Activated T-helper 1 cell treated with anti-CD3 and anti-CD28 coated beads, Interleukin-12 subunit alpha, Interleukin-12 subunit beta, Interleukin-2, Interleukin-4 antibody, amounts not matched to agents 30 ng/mL and 10 ng/mL and 1 ng/mL, durations not matched to agents 14 hours and 24 hours and 36 hours (primary cell): ENCODE measurements around the gene CREB5. TPM values are rescaled to one million over a fixed set of nuclear protein-coding genes. Genes with fewer than 3 reads are reported as not detected.

Experiments used
- DNase-seq: peaks from one replicate; pipeline ENCODE4 v3.0.0; 2021; ENCODE audit warnings: low spot score
- H3K27ac Mint-ChIP-seq: one replicate; pipeline ENCODE4 v1.8.0; 2021; ENCODE audit warnings: mild to moderate bottlenecking, mixed read lengths
- H3K27me3 Mint-ChIP-seq: one replicate; pipeline ENCODE4 v1.8.0; 2022; ENCODE audit warnings: mild to moderate bottlenecking, moderate library complexity, mixed read lengths; ENCODE audit not compliant: insufficient read depth
- H3K36me3 Mint-ChIP-seq: one replicate; pipeline ENCODE4 v1.8.0; 2021; ENCODE audit warnings: low read depth, mixed read lengths
- H3K4me1 Mint-ChIP-seq: one replicate; pipeline ENCODE4 v1.8.0; 2021; ENCODE audit warnings: low read depth, mixed read lengths
- H3K4me3 Mint-ChIP-seq: one replicate; pipeline ENCODE4 v1.8.0; 2021; ENCODE audit warnings: mild to moderate bottlenecking, moderate library complexity, mixed read lengths
- H3K9me3 Mint-ChIP-seq: one replicate; pipeline ENCODE4 v1.8.0; 2021; ENCODE audit warnings: mixed read lengths
- intact Hi-C: fragments of 100-400 bp; cut with micrococcal nuclease; formaldehyde crosslinking; loops from one replicate; pipeline ENCODE4 v1.15.1; 2024
- total RNA-seq: library from RNA; stranded (reverse); gene quantifications from 2 replicates; pipeline ENCODE4 v1.2.3, GENCODE V29; 2022

The CREB5 gene
- total RNA-seq, 1 donor from 2014 or later, result not detected

DNA sequence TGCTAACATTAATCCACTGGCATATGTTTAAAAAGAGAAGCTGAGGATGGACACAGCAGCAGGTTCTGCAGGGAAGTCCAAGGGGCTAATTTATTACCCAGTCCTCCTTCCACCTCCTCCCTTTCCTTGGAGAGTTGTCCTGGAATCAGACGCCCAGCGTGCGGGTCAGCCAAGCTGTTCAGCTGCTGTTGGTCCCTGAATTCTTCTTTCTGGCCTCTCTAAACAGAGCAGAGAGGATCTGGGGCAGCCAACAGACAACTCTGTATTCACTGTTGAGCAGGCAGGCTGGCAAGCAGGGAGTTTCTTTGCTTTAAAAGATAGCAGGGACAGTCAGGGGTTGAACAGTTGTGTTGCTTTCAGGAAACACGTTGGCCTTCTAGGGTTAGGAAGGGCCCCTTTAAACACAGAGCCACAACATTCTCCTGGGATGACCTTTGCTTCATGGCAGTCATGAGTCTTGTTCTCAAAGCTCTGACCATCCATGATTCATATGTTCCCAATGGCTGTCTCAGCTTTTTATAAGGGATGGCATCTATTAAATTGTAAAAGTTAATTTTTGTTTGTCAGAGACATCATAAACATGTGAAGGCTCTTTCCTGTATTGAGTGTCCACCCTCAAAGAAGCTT, 217.0 kb downstream of the CREB5 start:
- no peak overlapping the region for H3K27ac Mint-ChIP-seq
- H3K4me1 Mint-ChIP-seq, result no peaks in the 10 kb centered on the region
- intact Hi-C loops, result loop anchor here (5.0 kb wide), 1 partner anchor 332 kb away; no protein-coding TSS in a partner anchor
- no peak for DNase-seq
- H3K4me3 Mint-ChIP-seq, result no peak overlapping the region
- peaks cover 8% of the 10 kb centered on the region for H3K27me3 Mint-ChIP-seq
- H3K36me3 Mint-ChIP-seq, result no peaks in the 10 kb centered on the region
- H3K9me3 Mint-ChIP-seq, result no peaks in the 10 kb centered on the region

DNA sequence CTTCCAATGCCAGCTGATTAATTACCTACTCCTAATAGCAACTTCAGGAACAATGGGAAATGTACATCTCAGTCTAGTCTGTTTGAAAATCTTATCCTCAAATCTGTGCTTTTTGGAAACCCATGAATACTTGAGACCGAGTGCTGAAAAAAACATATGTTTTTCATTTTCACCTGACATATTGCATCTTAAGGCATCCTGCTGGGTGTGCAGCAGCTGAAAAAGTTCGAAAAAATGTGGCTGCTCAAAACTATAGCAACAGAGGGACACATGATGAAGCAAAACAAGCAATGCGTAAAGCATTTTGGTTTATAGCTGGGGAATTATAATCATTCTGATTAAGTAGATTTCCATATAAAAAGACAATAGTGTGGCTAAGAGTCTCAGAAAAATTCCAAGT, 218.0 kb downstream of the CREB5 start:
- no peaks in the 10 kb centered on the region for H3K36me3 Mint-ChIP-seq
- H3K9me3 Mint-ChIP-seq, result no peaks in the 10 kb centered on the region
- peaks cover 8% of the 10 kb centered on the region for H3K27me3 Mint-ChIP-seq

DNA sequence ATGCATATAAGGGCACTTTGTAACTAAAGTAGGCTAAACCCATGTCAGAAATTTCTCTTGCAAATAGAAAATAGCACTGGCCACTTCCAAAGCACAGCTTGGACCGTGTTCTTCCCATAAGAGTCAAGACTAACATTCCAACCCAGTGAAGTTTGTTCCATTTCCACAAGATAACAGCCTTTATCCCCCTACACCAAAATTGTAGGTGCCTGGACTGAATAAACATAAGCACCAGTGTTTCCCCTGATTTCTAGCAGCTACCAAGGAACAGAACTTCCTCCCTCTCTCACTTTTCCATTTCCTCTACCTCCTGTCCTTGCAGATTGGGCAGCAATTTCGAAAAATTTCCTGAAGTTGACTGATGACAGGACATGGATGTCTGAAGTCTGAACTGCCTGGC, 219.7 kb downstream of the CREB5 start:
- no peaks in the 10 kb centered on the region for H3K4me1 Mint-ChIP-seq

More for the DNA sequence above, 218.0 kb downstream of the CREB5 start:
- no peak for DNase-seq
- intact Hi-C loops, result loop anchor here (1.0 kb wide), 1 partner anchor 241 kb away; no protein-coding TSS in a partner anchor
- H3K4me1 Mint-ChIP-seq, result no peaks in the 10 kb centered on the region
- no peak overlapping the region for H3K4me3 Mint-ChIP-seq
- no peak overlapping the region for H3K27ac Mint-ChIP-seq

GRCh38 chr7:28638914-28639313, 226.6 kb downstream of the CREB5 start:
- intact Hi-C loops, result no loop called here
- no peak for DNase-seq
- Mint-ChIP-seq H3K4me1 (no peaks in the 10 kb centered on the region), H3K27me3 (peaks cover 4% of the 10 kb centered on the region), H3K9me3 (no peaks in the 10 kb centered on the region), H3K36me3 (no peaks in the 10 kb centered on the region), H3K4me3 (no peak overlapping the region), H3K27ac (no peak overlapping the region)

More for the DNA sequence above, 219.7 kb downstream of the CREB5 start:
- Mint-ChIP-seq H3K27me3 (peaks cover 8% of the 10 kb centered on the region), H3K27ac (no peak overlapping the region), H3K9me3 (no peaks in the 10 kb centered on the region), H3K36me3 (no peaks in the 10 kb centered on the region), H3K4me3 (no peak overlapping the region)
- intact Hi-C loops, result no loop called here
- DNase-seq, result no peak

- Mint-ChIP-seq H3K4me3 (no peak overlapping the region), H3K36me3 (no peaks in the 10 kb centered on the region), H3K27ac (no peak overlapping the region), H3K27me3 (peaks cover 4% of the 10 kb centered on the region), H3K9me3 (no peaks in the 10 kb centered on the region), H3K4me1 (no peaks in the 10 kb centered on the region)
- intact Hi-C loops, result no loop called here
- no peak for DNase-seq
Measured at GRCh38 chr7:28640001-28640400, 227.7 kb downstream of the CREB5 start.

GRCh38 chr7:28641752-28642545, 229.6 kb downstream of the CREB5 start:
- no peak for DNase-seq
- Mint-ChIP-seq H3K36me3 (no peaks in the 10 kb centered on the region), H3K4me3 (no peak overlapping the region), H3K27ac (no peak overlapping the region), H3K27me3 (peaks cover 4% of the 10 kb centered on the region), H3K9me3 (no peaks in the 10 kb centered on the region), H3K4me1 (no peaks in the 10 kb centered on the region)
- intact Hi-C loops, result no loop called here

GRCh38 chr7:28643188-28643569, 230.9 kb downstream of the CREB5 start:
- Mint-ChIP-seq H3K36me3 (no peaks in the 10 kb centered on the region), H3K9me3 (no peaks in the 10 kb centered on the region), H3K27ac (no peak overlapping the region), H3K4me3 (no peak overlapping the region), H3K4me1 (no peaks in the 10 kb centered on the region), H3K27me3 (no peaks in the 10 kb centered on the region)
- intact Hi-C loops, result no loop called here
- DNase-seq, result no peak

DNA sequence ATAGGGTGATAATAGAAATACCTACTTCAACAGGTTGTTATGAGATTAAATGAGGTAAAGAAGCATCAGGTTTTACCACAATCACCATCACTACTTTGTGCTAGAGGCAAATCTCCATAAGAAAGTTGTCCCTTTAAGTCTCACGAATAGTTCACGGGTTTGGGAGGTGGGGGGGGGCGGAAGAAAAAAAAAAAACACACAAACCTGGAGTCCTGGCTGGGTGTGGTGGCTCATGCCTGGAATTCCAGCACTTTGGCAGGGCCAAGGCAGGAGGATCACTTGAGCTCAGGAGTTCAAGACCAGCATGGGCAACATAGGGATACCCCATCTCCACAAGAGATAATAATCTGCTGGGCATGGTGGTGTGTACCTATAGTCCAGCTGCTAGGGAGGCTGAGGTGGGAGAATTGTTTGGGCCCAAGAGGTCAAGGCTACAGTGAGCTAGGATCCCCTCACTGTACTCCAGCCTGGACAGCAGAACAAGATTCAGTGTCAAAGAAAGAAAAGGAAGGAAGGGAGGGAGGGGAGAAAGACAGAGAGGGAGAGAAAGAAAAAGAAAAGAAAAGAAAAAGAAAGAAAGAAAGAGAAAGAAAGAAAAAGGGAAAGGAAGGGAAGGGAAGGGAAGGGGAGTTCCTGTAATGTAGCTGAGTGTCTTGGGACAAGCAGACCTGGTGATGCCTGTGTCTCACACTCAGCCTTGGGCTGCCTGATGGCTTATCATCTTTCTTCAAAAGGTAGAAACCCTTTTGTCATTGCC, 231.4 kb downstream of the CREB5 start:
- Mint-ChIP-seq H3K36me3 (no peaks in the 10 kb centered on the region), H3K4me3 (no peak overlapping the region), H3K9me3 (no peaks in the 10 kb centered on the region), H3K27ac (no peak overlapping the region), H3K27me3 (no peaks in the 10 kb centered on the region), H3K4me1 (no peaks in the 10 kb centered on the region)
- intact Hi-C loops, result no loop called here
- no peak for DNase-seq

GRCh38 chr7:28645866-28646265, 233.5 kb downstream of the CREB5 start:
- Mint-ChIP-seq H3K4me1 (no peaks in the 10 kb centered on the region), H3K4me3 (no peak overlapping the region), H3K27me3 (peaks cover 1% of the 10 kb centered on the region), H3K9me3 (no peaks in the 10 kb centered on the region), H3K36me3 (no peaks in the 10 kb centered on the region), H3K27ac (no peak overlapping the region)
- intact Hi-C loops, result no loop called here
- DNase-seq, result no peak

- Mint-ChIP-seq H3K4me1 (no peaks in the 10 kb centered on the region), H3K36me3 (no peaks in the 10 kb centered on the region), H3K27me3 (peaks cover 1% of the 10 kb centered on the region), H3K27ac (no peak overlapping the region), H3K9me3 (no peaks in the 10 kb centered on the region), H3K4me3 (no peak overlapping the region)
- no peak for DNase-seq
- intact Hi-C loops, result no loop called here
Measured at GRCh38 chr7:28646376-28647075, 234.2 kb downstream of the CREB5 start.

GRCh38 chr7:28647076-28647421, 234.7 kb downstream of the CREB5 start:
- intact Hi-C loops, result no loop called here
- no peak overlapping the region for H3K27ac Mint-ChIP-seq

GRCh38 chr7:28649189-28649588, 236.9 kb downstream of the CREB5 start:
- Mint-ChIP-seq H3K27me3 (peaks cover 1% of the 10 kb centered on the region), H3K27ac (no peak overlapping the region), H3K9me3 (no peaks in the 10 kb centered on the region), H3K36me3 (no peaks in the 10 kb centered on the region), H3K4me3 (no peak overlapping the region), H3K4me1 (no peaks in the 10 kb centered on the region)
- DNase-seq, result no peak
- intact Hi-C loops, result no loop called here

More at GRCh38 chr7:28647076-28647421, 234.7 kb downstream of the CREB5 start:
- H3K4me3 Mint-ChIP-seq, result no peak overlapping the region
- H3K27me3 Mint-ChIP-seq, result peaks cover 1% of the 10 kb centered on the region
- H3K9me3 Mint-ChIP-seq, result no peaks in the 10 kb centered on the region
- DNase-seq, result no peak
- H3K36me3 Mint-ChIP-seq, result no peaks in the 10 kb centered on the region
- no peaks in the 10 kb centered on the region for H3K4me1 Mint-ChIP-seq
